ENCODE results near the gene PSME4. TPM values are rescaled to one million over a fixed set of nuclear protein-coding genes. Genes with fewer than 3 reads are reported as not detected.
"Not testable (repeated sequence)": the region's sequence is repeated elsewhere in the genome, so short reads cannot be mapped to it uniquely, and the experiment has no call there.

Gene PSME4
- polyA plus RNA-seq, 2 donors = 18.9 to 20.4 TPM

DNA sequence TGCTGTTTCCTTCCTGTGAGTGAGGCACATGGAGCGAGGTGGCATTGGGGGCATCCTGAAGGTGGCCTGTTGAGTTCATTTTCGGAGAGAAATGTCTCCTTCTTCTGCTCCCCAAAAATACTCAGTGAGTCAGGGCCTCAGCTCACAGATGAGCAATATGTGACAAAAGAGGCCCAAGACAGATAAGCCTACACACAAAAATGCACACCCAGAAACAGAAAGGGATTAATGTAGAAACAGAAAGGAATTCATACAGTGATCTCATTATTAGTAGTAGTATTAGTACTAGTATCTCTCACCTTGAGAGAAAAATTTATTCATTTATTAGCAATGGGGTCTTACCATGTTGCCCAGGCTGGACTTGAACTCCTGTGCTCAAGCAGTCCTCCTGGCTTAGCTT lies 116.1 kb downstream of the PSME4 start:
- 90 to 96% methylated on average over 2 of the region's 2 CpGs for WGBS, 2 donors
- Histone ChIP-seq H3K4me3 (ENCODE audit: low read depth in 1 of 2, low read length in 2 of 2) (no peak overlapping the region), H3K9me3 (ENCODE audit: control insufficient read depth in 2 of 2, insufficient read depth in 1 of 2, low read depth in 1 of 2, low read length in 1 of 2) (no peaks in the 10 kb centered on the region), H3K36me3 (ENCODE audit: control insufficient read depth in 2 of 2, insufficient read depth in 2 of 2, low read length in 1 of 2) (peaks cover 0 to 13% of the 10 kb centered on the region in 2 donors), H3K27me3 (ENCODE audit: control insufficient read depth in 1 of 2, insufficient read depth in 2 of 2, low read length in 2 of 2) (no peaks in the 10 kb centered on the region), H3K4me1 (ENCODE audit: control insufficient read depth in 2 of 2, insufficient read depth in 2 of 2, low read length in 1 of 2) (peaks cover 0 to 2% of the 10 kb centered on the region in 2 donors), H3K27ac (ENCODE audit: low read depth in 2 of 2, low read length in 1 of 2) (no peak overlapping the region)

GRCh38 chr2:53852532-53852931 lies 118.3 kb downstream of the PSME4 start:
- H3K27me3 ChIP-seq (ENCODE audit: control insufficient read depth in 1 of 2, insufficient read depth in 2 of 2, low read length in 2 of 2) = no peaks in the 10 kb centered on the region
- no peaks in the 10 kb centered on the region for H3K4me1 ChIP-seq (ENCODE audit: control insufficient read depth in 2 of 2, insufficient read depth in 2 of 2, low read length in 1 of 2)
- WGBS, 2 donors = 92 to 93% methylated on average over 4 of the region's 4 CpGs
- H3K4me3 ChIP-seq (ENCODE audit: low read depth in 1 of 2, low read length in 2 of 2) = no peak overlapping the region
- no peaks in the 10 kb centered on the region for H3K9me3 ChIP-seq (ENCODE audit: control insufficient read depth in 2 of 2, insufficient read depth in 1 of 2, low read depth in 1 of 2, low read length in 1 of 2)
- no peak overlapping the region for H3K27ac ChIP-seq (ENCODE audit: low read depth in 2 of 2, low read length in 1 of 2)
- H3K36me3 ChIP-seq (ENCODE audit: control insufficient read depth in 2 of 2, insufficient read depth in 2 of 2, low read length in 1 of 2) = peaks cover 0 to 13% of the 10 kb centered on the region in 2 donors

GRCh38 chr2:53851052-53851757 lies 119.6 kb downstream of the PSME4 start:
- not testable (repeated sequence) for H3K27me3 ChIP-seq (ENCODE audit: control insufficient read depth in 1 of 2, insufficient read depth in 2 of 2, low read length in 2 of 2); H3K27ac ChIP-seq (ENCODE audit: low read depth in 2 of 2, low read length in 1 of 2); H3K9me3 ChIP-seq (ENCODE audit: control insufficient read depth in 2 of 2, insufficient read depth in 1 of 2, low read depth in 1 of 2, low read length in 1 of 2); H3K4me1 ChIP-seq (ENCODE audit: control insufficient read depth in 2 of 2, insufficient read depth in 2 of 2, low read length in 1 of 2); H3K4me3 ChIP-seq (ENCODE audit: low read depth in 1 of 2, low read length in 2 of 2)
- H3K36me3 ChIP-seq (ENCODE audit: control insufficient read depth in 2 of 2, insufficient read depth in 2 of 2, low read length in 1 of 2) = peaks cover 0 to 13% of the 10 kb centered on the region in 2 donors
- WGBS, 2 donors = 87 to 90% methylated on average over 9 of the region's 9 CpGs

DNA sequence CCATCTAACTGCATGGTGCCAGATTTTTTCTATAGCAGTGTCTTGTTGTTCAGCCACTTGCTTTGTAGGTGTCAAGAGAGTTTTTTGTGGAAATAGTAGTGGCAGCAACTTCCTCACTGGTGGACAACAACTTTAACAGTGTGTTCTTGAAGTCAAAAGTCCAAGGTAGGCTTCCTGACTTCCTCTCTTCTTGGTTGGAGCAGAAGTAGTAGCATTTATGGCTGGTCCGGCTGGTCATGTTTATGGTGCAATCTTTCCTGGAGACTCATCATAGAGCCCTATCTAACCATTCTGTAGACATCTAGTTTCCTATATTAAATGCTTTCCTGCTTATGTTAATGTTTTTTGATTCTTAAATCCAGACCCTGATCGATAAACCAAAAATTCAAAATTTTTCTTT lies 122.7 kb downstream of the PSME4 start:
- Histone ChIP-seq H3K27me3 (ENCODE audit: control insufficient read depth in 1 of 2, insufficient read depth in 2 of 2, low read length in 2 of 2) (no peaks in the 10 kb centered on the region), H3K4me1 (ENCODE audit: control insufficient read depth in 2 of 2, insufficient read depth in 2 of 2, low read length in 1 of 2) (no peaks in the 10 kb centered on the region), H3K27ac (ENCODE audit: low read depth in 2 of 2, low read length in 1 of 2) (no peak overlapping the region), H3K4me3 (ENCODE audit: low read depth in 1 of 2, low read length in 2 of 2) (no peak overlapping the region), H3K9me3 (ENCODE audit: control insufficient read depth in 2 of 2, insufficient read depth in 1 of 2, low read depth in 1 of 2, low read length in 1 of 2) (no peaks in the 10 kb centered on the region), H3K36me3 (ENCODE audit: control insufficient read depth in 2 of 2, insufficient read depth in 2 of 2, low read length in 1 of 2) (peaks cover 0 to under 1% of the 10 kb centered on the region in 2 donors)
- 95% methylated on average over 2 of the region's 2 CpGs for WGBS, 2 donors

- Histone ChIP-seq H3K4me3 (ENCODE audit: low read depth in 1 of 2, low read length in 2 of 2) (no peak overlapping the region), H3K9me3 (ENCODE audit: control insufficient read depth in 2 of 2, insufficient read depth in 1 of 2, low read depth in 1 of 2, low read length in 1 of 2) (no peaks in the 10 kb centered on the region), H3K27me3 (ENCODE audit: control insufficient read depth in 1 of 2, insufficient read depth in 2 of 2, low read length in 2 of 2) (no peaks in the 10 kb centered on the region), H3K36me3 (ENCODE audit: control insufficient read depth in 2 of 2, insufficient read depth in 2 of 2, low read length in 1 of 2) (no peaks in the 10 kb centered on the region), H3K27ac (ENCODE audit: low read depth in 2 of 2, low read length in 1 of 2) (no peak overlapping the region), H3K4me1 (ENCODE audit: control insufficient read depth in 2 of 2, insufficient read depth in 2 of 2, low read length in 1 of 2) (no peaks in the 10 kb centered on the region)
- WGBS, 2 donors = 65 to 73% methylated on average over 2 of the region's 2 CpGs
Observed at GRCh38 chr2:53843595-53843994, 127.2 kb downstream of the PSME4 start.

- no peaks in the 10 kb centered on the region for H3K4me1 ChIP-seq (ENCODE audit: control insufficient read depth in 2 of 2, insufficient read depth in 2 of 2, low read length in 1 of 2)
- H3K36me3 ChIP-seq (ENCODE audit: control insufficient read depth in 2 of 2, insufficient read depth in 2 of 2, low read length in 1 of 2) = no peaks in the 10 kb centered on the region
- WGBS, 2 donors = 56 to 63% methylated on average over 3 of the region's 3 CpGs
- H3K27me3 ChIP-seq (ENCODE audit: control insufficient read depth in 1 of 2, insufficient read depth in 2 of 2, low read length in 2 of 2) = no peaks in the 10 kb centered on the region
- no peak overlapping the region for H3K27ac ChIP-seq (ENCODE audit: low read depth in 2 of 2, low read length in 1 of 2)
- no peaks in the 10 kb centered on the region for H3K9me3 ChIP-seq (ENCODE audit: control insufficient read depth in 2 of 2, insufficient read depth in 1 of 2, low read depth in 1 of 2, low read length in 1 of 2)
- H3K4me3 ChIP-seq (ENCODE audit: low read depth in 1 of 2, low read length in 2 of 2) = no peak overlapping the region
Observed at GRCh38 chr2:53842891-53843290, 127.9 kb downstream of the PSME4 start.

GRCh38 chr2:53841651-53842050 lies 129.1 kb downstream of the PSME4 start:
- H3K36me3 ChIP-seq (ENCODE audit: control insufficient read depth in 2 of 2, insufficient read depth in 2 of 2, low read length in 1 of 2); H3K27ac ChIP-seq (ENCODE audit: low read depth in 2 of 2, low read length in 1 of 2); H3K27me3 ChIP-seq (ENCODE audit: control insufficient read depth in 1 of 2, insufficient read depth in 2 of 2, low read length in 2 of 2); H3K4me1 ChIP-seq (ENCODE audit: control insufficient read depth in 2 of 2, insufficient read depth in 2 of 2, low read length in 1 of 2); H3K4me3 ChIP-seq (ENCODE audit: low read depth in 1 of 2, low read length in 2 of 2); H3K9me3 ChIP-seq (ENCODE audit: control insufficient read depth in 2 of 2, insufficient read depth in 1 of 2, low read depth in 1 of 2, low read length in 1 of 2): not testable (repeated sequence)
- 96 to 98% methylated on average over 7 of the region's 7 CpGs for WGBS, 2 donors

GRCh38 chr2:53840580-53840979 lies 130.2 kb downstream of the PSME4 start:
- H3K27ac ChIP-seq (ENCODE audit: low read depth in 2 of 2, low read length in 1 of 2) = no peak overlapping the region
- no peak overlapping the region for H3K4me3 ChIP-seq (ENCODE audit: low read depth in 1 of 2, low read length in 2 of 2)
- no peaks in the 10 kb centered on the region for H3K9me3 ChIP-seq (ENCODE audit: control insufficient read depth in 2 of 2, insufficient read depth in 1 of 2, low read depth in 1 of 2, low read length in 1 of 2)
- WGBS, 2 donors = 45 to 58% methylated on average over 1 of the region's 1 CpG
- no peaks in the 10 kb centered on the region for H3K27me3 ChIP-seq (ENCODE audit: control insufficient read depth in 1 of 2, insufficient read depth in 2 of 2, low read length in 2 of 2)
- no peaks in the 10 kb centered on the region for H3K4me1 ChIP-seq (ENCODE audit: control insufficient read depth in 2 of 2, insufficient read depth in 2 of 2, low read length in 1 of 2)
- no peaks in the 10 kb centered on the region for H3K36me3 ChIP-seq (ENCODE audit: control insufficient read depth in 2 of 2, insufficient read depth in 2 of 2, low read length in 1 of 2)

DNA sequence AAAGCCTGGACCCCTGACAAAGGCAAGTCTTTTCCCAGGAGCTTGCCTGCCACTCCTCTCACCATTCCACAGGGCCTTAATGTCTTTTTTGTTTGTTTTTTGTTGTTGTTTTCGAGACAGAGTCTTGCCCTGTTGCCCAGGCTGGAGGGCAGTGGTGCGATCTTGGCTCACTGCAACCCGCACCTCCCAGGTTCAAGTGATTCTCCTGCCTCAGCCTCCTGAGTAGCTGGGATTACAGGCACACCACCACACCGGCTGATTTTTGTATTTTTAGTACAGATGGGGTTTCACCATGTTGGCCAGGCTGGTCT lies 140.9 kb downstream of the PSME4 start:
- not testable (repeated sequence) for H3K4me3 ChIP-seq (ENCODE audit: low read depth in 1 of 2, low read length in 2 of 2); H3K4me1 ChIP-seq (ENCODE audit: control insufficient read depth in 2 of 2, insufficient read depth in 2 of 2, low read length in 1 of 2); H3K36me3 ChIP-seq (ENCODE audit: control insufficient read depth in 2 of 2, insufficient read depth in 2 of 2, low read length in 1 of 2); H3K27me3 ChIP-seq (ENCODE audit: control insufficient read depth in 1 of 2, insufficient read depth in 2 of 2, low read length in 2 of 2); H3K9me3 ChIP-seq (ENCODE audit: control insufficient read depth in 2 of 2, insufficient read depth in 1 of 2, low read depth in 1 of 2, low read length in 1 of 2); H3K27ac ChIP-seq (ENCODE audit: low read depth in 2 of 2, low read length in 1 of 2)
- 90 to 92% methylated on average over 4 of the region's 4 CpGs for WGBS, 2 donors

DNA sequence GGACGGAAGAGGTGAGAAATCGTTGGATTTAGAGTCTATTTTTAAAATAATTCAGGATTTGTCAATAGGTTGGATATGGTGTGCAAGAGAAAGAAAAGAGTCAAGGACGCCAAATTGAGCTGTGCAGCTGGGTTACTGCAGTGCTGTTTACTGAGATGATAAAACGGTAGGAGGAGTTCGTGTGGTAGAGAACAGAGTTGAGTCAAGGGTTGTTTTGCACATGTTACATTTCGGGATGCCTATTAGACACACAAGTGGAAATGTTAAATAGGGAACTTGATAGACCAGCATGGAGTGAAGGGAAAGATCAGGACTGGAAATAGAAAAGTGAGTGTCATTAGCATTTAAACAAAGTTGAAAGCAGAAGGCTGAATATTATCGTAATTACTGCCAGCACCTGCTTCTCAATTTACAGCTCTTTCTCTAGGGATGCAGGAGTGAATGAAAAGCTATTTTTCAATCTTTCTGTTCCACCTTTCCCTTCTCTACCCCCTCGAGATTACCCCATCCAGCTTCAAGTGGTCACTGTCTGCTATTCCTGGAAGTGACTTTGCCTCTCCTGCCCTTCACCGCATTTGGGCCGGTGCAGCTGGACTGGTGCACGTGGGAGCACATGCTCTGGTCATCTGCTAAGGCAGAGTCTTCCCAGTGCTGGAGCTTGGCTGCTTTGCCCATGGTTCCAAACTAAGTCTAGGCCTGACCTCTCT lies 141.4 kb downstream of the PSME4 start:
- 86 to 90% methylated on average over 11 of the region's 11 CpGs for WGBS, 2 donors
- Histone ChIP-seq H3K27me3 (ENCODE audit: control insufficient read depth in 1 of 2, insufficient read depth in 2 of 2, low read length in 2 of 2) (no peaks in the 10 kb centered on the region), H3K9me3 (ENCODE audit: control insufficient read depth in 2 of 2, insufficient read depth in 1 of 2, low read depth in 1 of 2, low read length in 1 of 2) (no peaks in the 10 kb centered on the region), H3K4me1 (ENCODE audit: control insufficient read depth in 2 of 2, insufficient read depth in 2 of 2, low read length in 1 of 2) (no peaks in the 10 kb centered on the region), H3K36me3 (ENCODE audit: control insufficient read depth in 2 of 2, insufficient read depth in 2 of 2, low read length in 1 of 2) (no peaks in the 10 kb centered on the region), H3K4me3 (ENCODE audit: low read depth in 1 of 2, low read length in 2 of 2) (no peak overlapping the region), H3K27ac (ENCODE audit: low read depth in 2 of 2, low read length in 1 of 2) (no peak overlapping the region)
